ENCODE data around the gene CAMKK2. TPM values are rescaled to one million over a fixed set of nuclear protein-coding genes. Genes with fewer than 3 reads are reported as not detected.

The CAMKK2 gene
- total and polyA plus RNA-seq, 2 of the 4 experiments (the other 2 are of a cell fraction): 15.2 to 24.7 TPM

- H2BK5ac ChIP-seq (ENCODE audit: low read depth, low read length, poor library complexity, severe bottlenecking): peak overlapping the region; percentile 53
- ChIA-PET CTCF (interaction anchor here (0.7 kb wide), 1 partner anchor 26 kb away, joined by 3 read pairs; no protein-coding TSS in a partner anchor), POLR2A (ENCODE audit: unreplicated experiment) (no interaction called here)
- in situ Hi-C loops (cut with MboI; ENCODE audit: low sequenced_read_pairs): no loop called here
- peak overlapping the region; percentile 71 for H4K91ac ChIP-seq (ENCODE audit: insufficient read depth, low read depth, low read length)
- no peak overlapping the region for H2AFZ ChIP-seq (replicated peaks; ENCODE audit: low read length, poor library complexity)
- H3K27ac ChIP-seq (ENCODE audit: insufficient read depth, low read length): peak overlapping the region; percentile 93
- peak overlapping the region; percentile 88 for H3K18ac ChIP-seq (ENCODE audit: low read depth, low read length)
- peak overlapping the region; percentile 11; the same call in 1 of the 2 replicates for H3K4me2 ChIP-seq (ENCODE audit: low read depth, low read length)
- peak overlapping the region; percentile 36 for H4K5ac ChIP-seq (ENCODE audit: low read depth, low read length)
- TF ChIP-seq ELK1 (IDR thresholded peaks at IDR 0.05; ENCODE audit: borderline replicate concordance, low read depth, low read length): no peak
- no peak for TF ChIP-seq SMC3 (IDR thresholded peaks at IDR 0.05; ENCODE audit: low read depth, low read length)
- no peak for TF ChIP-seq USF2 (IDR thresholded peaks at IDR 0.05; ENCODE audit: low read depth, low read length)
- H4K20me1 ChIP-seq (ENCODE audit: insufficient read depth, low read length): no peaks in the 10 kb centered on the region
- H2BK120ac ChIP-seq (ENCODE audit: low read depth, low read length): peak overlapping the region; percentile 62
- H3K27me3 ChIP-seq (ENCODE audit: control insufficient read depth, insufficient read depth, low read length): no peaks in the 10 kb centered on the region
- BruUV-seq (replicated peaks): no TSS peak
- peak overlapping the region; percentile 67 for H2BK20ac ChIP-seq (ENCODE audit: low read depth, low read length)
- peak overlapping the region; percentile 97 for H2AK5ac ChIP-seq (ENCODE audit: low read depth, low read length)
- H3K36me3 ChIP-seq (ENCODE audit: control insufficient read depth, insufficient read depth, low read length): no peaks in the 10 kb centered on the region
- H3K23ac ChIP-seq (ENCODE audit: low read depth, low read length): peak overlapping the region; percentile 21; the same call in 1 of the 2 replicates
- H3K4me1 ChIP-seq (ENCODE audit: control insufficient read depth, insufficient read depth, low read length): peaks cover 15% of the 10 kb centered on the region
- H3K9ac ChIP-seq (ENCODE audit: low read depth, low read length): no peak overlapping the region
- intact Hi-C loops (cut with micrococcal nuclease): no loop called here
- dilution Hi-C loops (cut with HindIII; ENCODE audit: low sequenced_read_pairs, unreplicated experiment): no loop called here
- peak overlapping the region; percentile 42 for H3K56ac ChIP-seq (ENCODE audit: extremely low read depth, insufficient read depth, low read length)
- ATAC-seq (ENCODE audit: low read depth) (no peak), DNase-seq (no peak)
- peak overlapping the region; percentile 37; the same call in 2 of the 3 replicates for H2BK15ac ChIP-seq (ENCODE audit: low read depth, low read length)
- H3K79me1 ChIP-seq (ENCODE audit: low read depth in 1 of 2, low read length in 2 of 2): no peaks in the 10 kb centered on the region
- H3K9me3 ChIP-seq (ENCODE audit: control insufficient read depth, insufficient read depth, low read length): no peaks in the 10 kb centered on the region
- H3K14ac ChIP-seq (replicated peaks; ENCODE audit: low read depth, low read length): peak overlapping the region; percentile 32
- H3K4me3 ChIP-seq (ENCODE audit: insufficient read depth, low read depth, low read length): no peak overlapping the region
- H3K9me1 ChIP-seq (ENCODE audit: insufficient read depth, low read length): peaks cover 22% of the 10 kb centered on the region
- no CpG with 5 or more reads among the region's 3 CpGs for WGBS, 2 experiments (ENCODE audit: extremely low coverage in 2 of 2, insufficient read length in 1 of 2)
- H4K8ac ChIP-seq (ENCODE audit: low read depth in 2 of 2, low read length in 2 of 2): peak overlapping the region in 1 of 2 experiments; percentile 83; a peak in 3 of 4 replicates
- H3K4ac ChIP-seq (ENCODE audit: low read depth, low read length): peak overlapping the region; percentile 68
- H2AK9ac ChIP-seq (replicated peaks; ENCODE audit: low read depth, low read length, poor library complexity): no peak overlapping the region
Observed at GRCh38 chr12:121191151-121191550, 105.4 kb downstream of the CAMKK2 start.
